Measurements from ENCODE around the gene SOX8.

SOX8 gene

GRCh38 chr16:1012722-1013592, 31.4 kb downstream of the SOX8 start:
- ChIA-PET CTCF (interaction anchor here (0.5 kb wide), 1 partner anchor 263 kb away, joined by 3 read pairs; no protein-coding TSS in a partner anchor), POLR2A (interaction anchor here (0.5 kb wide), 1 partner anchor 212 kb away, joined by 3 read pairs; the partner anchor contains the start of gene GNG13)
- no peaks in the 10 kb centered on the region for H3K4me1 ChIP-seq (ENCODE audit: control insufficient read depth, insufficient read depth, low read length)
- H3K4me3 ChIP-seq (ENCODE audit: low read depth, low read length) = no peak overlapping the region
- H3K27ac ChIP-seq (ENCODE audit: extremely low read depth, low read depth, low read length) = no peak overlapping the region
- H3K36me3 ChIP-seq (ENCODE audit: control insufficient read depth in 2 of 2, insufficient read depth in 1 of 2, low read length in 2 of 2) = no peaks in the 10 kb centered on the region
- H3K9me3 ChIP-seq (ENCODE audit: control insufficient read depth, insufficient read depth, low read depth, low read length) = no peaks in the 10 kb centered on the region
- TF ChIP-seq ZBTB26 (tag by site-specific recombination; optimal IDR thresholded peaks at IDR 0.05) (peak; percentile 19), ZSCAN23 (tag by site-specific recombination; IDR thresholded peaks at IDR 0.05) (no peak), KLF7 (tag by site-specific recombination; IDR thresholded peaks at IDR 0.05; ENCODE audit: borderline replicate concordance) (no peak), ZNF362 (tag by site-specific recombination; IDR thresholded peaks at IDR 0.05) (no peak), ZIC2 (tag by site-specific recombination; IDR thresholded peaks at IDR 0.05) (peak; percentile 20; the same call in 1 of the 2 replicates), BCL6B (tag by site-specific recombination; IDR thresholded peaks at IDR 0.05) (no peak), SCRT1 (tag by site-specific recombination; IDR thresholded peaks at IDR 0.05; ENCODE audit: borderline replicate concordance) (peak; percentile 85), KLF16 (tag by site-specific recombination; IDR thresholded peaks at IDR 0.05) (no peak), ZNF426 (tag by site-specific recombination; IDR thresholded peaks at IDR 0.05) (no peak), ZNF416 (tag by site-specific recombination; IDR thresholded peaks at IDR 0.05) (no peak), HOXC10 (CRISPR knock-in tag; IDR thresholded peaks at IDR 0.05) (no peak), GLIS2 (tag by site-specific recombination; IDR thresholded peaks at IDR 0.05) (peak; percentile 22), ZNF366 (tag by site-specific recombination; conservative IDR thresholded peaks at IDR 0.05) (no peak), ZNF341 (tag by site-specific recombination; IDR thresholded peaks at IDR 0.05; ENCODE audit: low read depth) (peak; percentile 20; the same call in 1 of the 2 replicates), ZNF785 (tag by site-specific recombination; IDR thresholded peaks at IDR 0.05) (no peak), SCRT2 (tag by site-specific recombination; IDR thresholded peaks at IDR 0.05) (peak; percentile 59), KLF8 (tag by site-specific recombination; IDR thresholded peaks at IDR 0.05) (peak; percentile 38; the same call in 1 of the 2 replicates), ZNF2 (tag by site-specific recombination; IDR thresholded peaks at IDR 0.05) (no peak), ZNF280C (tag by site-specific recombination; IDR thresholded peaks at IDR 0.05) (no peak), CTCF (tag by site-specific recombination; IDR thresholded peaks at IDR 0.05) (peak; percentile 33; the same call in 1 of the 2 replicates), ZNF530 (tag by site-specific recombination; IDR thresholded peaks at IDR 0.05; ENCODE audit: low read depth) (no peak), AEBP2 (tag by site-specific recombination; IDR thresholded peaks at IDR 0.05; ENCODE audit: borderline replicate concordance) (no peak), ZNF521 (tag by site-specific recombination; IDR thresholded peaks at IDR 0.05) (no peak), PBX3 (CRISPR knock-in tag; IDR thresholded peaks at IDR 0.05) (no peak)

Data from HEK293 (cell line).